HG02885 (cell line): Measurements from ENCODE around the gene ZNF407.

Source experiments
- ATAC-seq: cut with Tn5 transposase; IDR thresholded peaks from one replicate; pipeline ENCODE4 v1.9.1; 2021; ENCODE audit warnings: mild to moderate bottlenecking; ENCODE audit not compliant: unreplicated experiment, poor library complexity

Gene ZNF407

DNA sequence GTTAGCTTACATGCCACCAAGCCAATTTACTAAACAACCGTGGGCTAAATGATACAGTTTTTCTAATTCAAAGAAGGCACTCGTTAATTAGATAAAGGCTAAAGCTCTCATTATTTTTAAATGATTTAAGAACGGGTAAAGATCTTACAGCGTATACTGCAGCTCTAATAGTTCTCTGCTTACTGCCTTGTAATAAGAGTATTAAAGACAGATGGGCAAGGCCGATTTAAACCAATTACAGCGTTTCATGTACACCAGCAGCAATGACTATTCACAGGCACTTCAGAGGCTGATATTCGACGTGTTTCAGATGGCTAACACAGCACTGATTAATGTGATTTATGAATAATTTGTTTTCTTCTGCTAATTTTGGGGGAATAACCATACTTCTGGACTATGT, 259.3 kb downstream of the ZNF407 start:
- no peak for ATAC-seq

DNA sequence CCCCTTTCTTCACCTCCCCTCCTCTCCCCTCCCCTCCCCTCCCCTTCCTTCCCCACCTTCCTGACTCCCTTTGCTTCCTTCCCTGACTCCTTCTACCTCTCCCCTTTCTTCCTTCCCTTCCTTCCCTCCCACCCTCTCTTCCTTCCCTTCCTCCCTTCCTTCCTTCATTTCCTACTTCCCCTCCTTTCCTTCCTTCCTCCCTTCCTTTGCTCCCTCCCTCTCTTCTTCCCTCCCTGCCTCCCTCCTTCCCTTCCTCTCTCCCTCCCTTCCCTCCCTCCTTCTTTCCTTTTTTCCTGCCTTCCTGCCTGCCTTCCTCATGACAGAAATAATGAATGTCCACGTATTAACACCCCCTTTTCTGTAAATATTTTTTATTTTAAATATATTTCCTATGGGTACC, 260.2 kb downstream of the ZNF407 start:
- ATAC-seq = no peak

DNA sequence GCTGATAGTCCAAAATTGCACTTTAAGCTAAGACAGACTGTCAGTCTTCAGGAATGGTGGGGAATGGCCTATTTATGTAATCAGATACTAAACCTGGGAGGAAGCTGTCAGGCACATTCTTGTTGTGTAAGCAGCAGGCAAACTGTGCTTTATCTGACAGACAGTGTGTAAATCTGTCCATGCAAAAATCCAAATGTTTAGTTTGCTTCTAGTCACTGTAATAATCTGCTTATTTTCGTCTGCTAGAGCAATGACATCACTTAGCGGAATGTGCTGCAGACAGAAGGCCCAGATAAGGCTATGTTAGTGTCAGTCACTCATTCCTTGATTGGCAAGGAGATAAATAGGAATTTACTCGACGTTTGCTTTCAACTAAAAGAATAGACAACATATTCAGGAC, 263.5 kb downstream of the ZNF407 start:
- ATAC-seq = no peak

DNA sequence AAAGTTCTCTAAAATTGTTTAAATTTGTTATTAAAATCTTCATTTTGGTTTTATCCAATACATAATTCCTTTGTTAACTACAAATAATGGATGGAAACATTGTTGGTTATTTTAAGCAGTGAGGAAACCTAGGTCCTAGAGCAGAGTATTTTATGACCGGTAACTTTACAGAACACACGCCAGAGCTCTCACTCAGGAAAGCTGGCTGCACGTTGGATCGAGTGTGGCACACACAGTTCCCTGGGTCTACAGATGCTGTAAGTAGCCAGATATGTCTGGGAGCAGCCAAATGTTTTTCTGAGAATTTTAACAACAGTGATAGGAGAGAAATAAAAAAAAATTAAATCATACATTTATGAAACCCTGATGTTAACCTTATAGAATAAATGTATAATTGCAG, 264.4 kb downstream of the ZNF407 start:
- ATAC-seq = no peak

DNA sequence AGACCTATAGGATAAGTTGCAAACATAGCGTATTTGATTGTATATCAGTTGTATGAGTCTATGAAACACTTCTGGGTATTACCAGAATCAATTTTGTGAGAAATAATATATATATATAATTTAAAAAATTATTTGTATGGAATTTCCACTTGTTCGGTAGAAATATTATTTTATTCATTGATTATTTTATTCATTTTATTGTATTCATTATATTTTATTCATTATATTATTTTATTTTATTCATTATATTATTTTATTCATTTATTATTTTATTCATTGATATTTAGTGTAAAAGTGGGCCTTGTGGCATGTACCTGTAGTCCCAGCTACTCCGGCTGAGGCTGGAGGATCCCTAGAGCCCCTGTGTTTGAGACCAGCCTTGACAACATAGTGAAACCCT, 268.9 kb downstream of the ZNF407 start:
- ATAC-seq = no peak

DNA sequence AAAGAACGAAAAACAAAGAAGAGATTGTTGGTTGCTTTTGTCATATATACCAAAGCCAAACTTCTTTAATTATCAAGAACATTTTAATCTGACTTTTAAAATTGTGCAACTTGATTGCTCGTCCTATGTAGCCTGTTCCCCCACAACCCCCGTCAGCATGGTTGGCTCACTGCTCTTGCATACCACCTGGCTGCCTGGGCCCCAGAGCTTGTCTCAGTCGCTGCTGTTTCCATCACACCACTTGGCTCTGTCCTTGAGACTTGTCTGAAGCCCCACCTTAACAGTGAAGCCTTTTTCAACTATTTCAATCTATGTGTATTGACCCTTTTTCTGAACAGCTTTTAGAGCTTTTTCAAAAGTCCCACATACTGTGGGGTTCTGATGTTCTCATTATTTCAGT, 270.8 kb downstream of the ZNF407 start:
- ATAC-seq = no peak

DNA sequence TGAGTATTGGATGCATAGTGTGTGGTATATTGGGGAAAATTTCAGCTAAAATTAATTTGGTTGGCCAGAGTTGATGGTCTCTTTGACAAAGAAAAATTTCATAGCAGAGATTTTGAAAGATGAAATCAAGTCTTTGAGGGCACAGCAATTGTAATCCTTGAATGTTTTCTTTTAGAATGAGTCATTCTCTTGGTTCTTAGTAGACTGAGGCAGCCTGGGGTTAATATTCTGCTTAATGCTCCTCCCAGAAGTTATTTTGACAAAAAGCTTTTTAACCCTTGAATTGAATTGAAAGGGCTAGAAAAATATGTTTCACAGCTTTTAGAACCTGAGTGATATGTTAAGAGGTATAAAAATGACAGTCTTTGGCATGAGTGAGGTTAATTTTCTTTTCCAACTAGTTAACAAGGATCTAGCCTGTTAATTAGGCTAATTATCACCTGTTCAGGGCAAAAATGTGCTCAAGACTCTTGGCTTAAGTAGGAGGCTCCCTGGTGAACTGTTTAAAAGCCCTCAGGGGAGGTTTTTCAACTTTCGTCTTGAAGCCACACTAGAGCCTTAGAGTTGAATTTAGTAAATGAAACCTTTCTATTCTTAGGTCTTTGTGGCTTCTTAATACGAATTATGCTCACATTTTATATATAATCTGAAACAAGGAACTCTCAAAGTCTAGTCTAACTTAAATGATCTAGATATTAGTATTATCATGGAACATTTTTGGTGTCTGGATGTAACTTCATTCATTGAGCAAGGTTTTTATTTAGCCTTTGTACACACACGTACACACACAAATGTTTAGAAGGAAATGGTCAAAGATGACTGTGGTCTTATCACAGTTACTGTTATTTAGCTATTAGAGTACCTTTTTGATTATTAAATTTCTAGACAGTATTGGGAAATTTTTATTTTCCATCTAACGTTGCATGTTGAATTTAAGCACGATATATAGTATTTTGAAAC, 272.5 kb downstream of the ZNF407 start:
- peak; percentile 96 for ATAC-seq

DNA sequence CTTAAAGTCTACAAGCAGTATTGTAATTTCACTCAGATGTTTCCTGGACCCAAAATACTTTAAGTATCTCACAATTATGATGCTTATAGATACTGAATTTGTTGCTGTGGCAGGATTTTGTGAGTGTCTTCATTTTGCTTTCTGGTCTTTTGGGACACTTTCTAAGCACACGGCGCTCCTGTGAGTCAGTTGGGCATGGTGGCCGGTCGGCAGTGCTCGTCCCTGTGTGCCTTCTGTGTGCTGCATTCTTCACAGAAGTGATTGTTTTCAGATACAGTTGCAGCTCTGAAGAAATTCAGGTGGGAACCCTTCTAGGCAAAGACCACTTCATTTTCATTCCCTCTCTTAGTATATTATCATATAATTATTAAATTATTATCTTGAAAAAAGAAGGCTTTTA, 273.3 kb downstream of the ZNF407 start:
- peak; percentile 13 for ATAC-seq

DNA sequence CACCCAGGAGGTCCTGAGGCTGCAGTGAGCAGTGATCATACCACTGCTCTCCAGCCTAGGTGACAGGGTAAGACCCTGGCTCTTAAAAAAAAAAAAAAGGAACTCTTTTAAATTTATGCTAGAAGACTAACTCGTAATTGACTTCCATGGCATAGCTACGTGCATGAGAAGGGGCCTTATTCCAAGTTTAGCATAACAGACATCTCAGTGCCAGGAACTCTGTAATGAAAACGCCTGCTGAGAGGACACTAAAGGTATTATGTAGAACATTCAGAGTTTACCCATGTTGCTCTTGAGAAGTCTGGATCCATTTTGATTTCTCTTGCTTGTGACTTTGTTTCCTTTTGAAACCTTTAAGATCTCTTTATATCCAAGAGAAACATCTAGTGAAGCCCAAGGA, 276.0 kb downstream of the ZNF407 start:
- ATAC-seq = no peak

DNA sequence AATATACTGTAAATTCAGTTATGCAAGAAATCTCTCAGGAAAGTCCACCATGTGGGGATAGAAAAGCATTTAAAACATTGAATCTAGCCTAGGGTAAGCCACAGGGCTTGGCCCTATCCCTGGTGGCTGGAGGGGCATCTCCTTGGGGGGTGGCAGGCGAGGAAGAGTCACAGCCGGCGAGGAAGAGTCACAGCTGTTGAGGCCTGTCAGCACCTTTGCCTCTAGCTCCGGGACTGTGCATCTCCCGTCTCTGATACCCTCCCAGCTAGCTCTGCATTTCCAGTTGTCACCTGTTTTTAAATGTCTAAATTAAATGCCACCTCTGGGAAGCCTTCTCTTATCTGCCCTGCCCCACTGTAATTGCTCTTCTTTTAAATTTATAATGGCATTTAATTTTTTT, 276.7 kb downstream of the ZNF407 start:
- ATAC-seq = no peak

DNA sequence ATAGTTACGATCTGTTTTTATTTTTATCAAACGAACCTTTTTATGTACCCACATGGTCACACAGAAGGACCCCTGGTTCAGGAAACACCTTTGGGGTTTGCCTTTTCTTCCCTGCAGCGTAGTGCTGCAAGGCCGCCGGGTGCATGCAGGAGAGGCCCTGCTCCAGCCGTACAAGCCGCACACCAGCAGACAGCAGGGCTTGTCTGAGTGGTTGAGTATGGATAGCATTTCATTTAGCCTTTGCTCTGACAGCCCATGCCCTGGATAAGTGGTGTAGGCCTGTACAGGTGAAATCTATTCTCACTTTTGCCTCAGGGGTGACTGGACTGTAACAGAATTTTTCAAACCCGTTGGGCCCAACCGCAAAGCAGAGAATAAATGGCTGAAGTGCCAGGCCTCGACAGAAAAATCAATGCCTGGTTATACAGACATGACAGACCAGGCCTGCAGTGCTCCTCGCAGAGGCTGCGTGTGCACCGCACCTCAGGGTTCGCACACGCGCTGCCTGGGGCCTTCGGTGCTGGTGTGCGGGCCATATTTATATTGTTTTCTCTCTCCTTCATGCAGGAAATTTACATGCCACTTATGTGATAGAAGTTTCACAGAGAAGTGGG, 279.1 kb downstream of the ZNF407 start:
- ATAC-seq = no peak

DNA sequence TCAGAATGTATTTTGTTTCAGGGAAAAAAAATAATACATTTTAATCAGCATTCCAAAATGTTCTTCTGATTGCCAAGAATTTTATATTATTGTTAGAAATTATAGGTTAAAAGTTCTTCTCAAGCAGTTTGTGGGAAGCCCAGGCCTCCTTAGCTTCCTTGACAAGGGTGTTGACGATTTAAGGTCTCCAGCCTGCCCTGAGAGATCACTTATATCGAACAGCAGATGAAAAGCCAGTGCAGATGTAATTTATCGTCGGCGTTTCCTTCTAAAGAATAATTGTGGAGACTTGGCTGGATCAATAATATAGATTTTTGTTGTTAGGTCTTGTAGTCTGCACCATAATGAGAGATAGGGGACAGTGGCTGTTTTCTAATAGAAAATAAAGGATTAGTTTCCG, 280.6 kb downstream of the ZNF407 start:
- no peak for ATAC-seq

DNA sequence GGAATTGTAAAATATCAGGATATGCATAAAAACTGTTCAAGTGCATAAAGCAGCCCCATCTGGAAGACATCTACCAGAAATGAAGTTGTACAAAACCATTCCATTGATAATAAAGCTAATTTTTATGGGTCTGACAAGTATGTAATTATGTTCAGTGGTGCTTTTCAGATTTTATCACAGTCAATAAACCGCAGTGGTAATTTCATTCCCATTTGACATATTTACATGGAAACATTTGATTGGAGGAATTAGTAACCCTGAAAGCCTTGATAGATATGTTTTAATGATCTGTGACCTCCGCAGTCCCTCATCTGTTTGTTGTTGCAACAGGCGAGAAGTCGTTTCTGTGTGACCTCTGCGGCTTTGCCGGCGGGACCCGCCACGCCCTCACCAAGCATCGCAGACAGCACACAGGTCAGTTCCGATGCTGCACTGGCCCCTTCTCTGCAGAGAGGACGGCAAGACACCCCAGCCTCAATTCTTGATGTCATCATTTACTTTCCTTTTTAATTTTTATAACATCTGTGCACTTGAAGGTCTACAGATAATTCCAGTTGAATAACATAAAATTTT, 283.1 kb downstream of the ZNF407 start:
- no peak for ATAC-seq

DNA sequence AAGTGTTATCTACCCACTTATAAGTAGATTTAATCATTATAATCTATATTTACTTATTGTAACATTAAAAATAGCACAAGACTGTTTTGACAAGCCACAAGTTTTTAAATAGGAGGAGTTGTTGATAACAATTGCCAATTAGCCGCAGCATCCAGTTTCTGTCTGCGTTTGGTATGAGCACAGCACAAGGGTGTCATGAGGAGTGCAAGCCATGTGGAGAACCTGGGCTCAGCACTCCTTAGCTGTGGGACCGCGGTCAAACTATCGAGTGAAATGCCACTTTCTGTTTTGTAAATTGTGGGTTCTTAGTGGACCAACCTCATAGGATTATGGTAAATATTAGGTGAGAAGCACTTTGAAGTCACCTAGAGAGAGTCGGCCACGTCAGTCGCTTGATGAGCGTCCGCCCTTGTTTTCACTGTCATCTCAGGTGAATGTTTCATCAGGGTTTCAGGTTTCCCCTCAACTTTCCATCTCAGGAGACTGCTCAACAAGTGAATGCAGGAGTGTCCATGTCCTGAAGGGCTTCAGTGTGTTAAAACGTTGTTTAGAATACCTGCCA, 294.5 kb downstream of the ZNF407 start:
- no peak for ATAC-seq

DNA sequence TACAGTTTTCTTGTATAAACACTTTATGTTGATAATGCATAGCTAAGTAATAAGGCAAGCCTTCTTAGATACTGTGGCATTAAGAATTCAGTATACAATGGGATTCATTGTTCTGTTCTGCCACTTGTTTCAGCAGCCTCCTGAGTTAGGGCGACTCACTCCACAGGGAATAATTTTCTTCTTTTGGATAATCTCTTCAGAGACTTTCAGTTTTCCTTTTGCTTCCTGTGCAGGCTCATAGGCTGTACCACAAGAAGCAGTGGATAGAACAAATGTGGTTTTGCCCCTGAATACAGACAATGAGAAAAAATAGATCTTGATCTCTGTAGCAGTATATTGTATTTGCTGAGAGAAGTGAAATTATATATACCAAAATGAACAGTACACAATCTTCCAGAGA, 298.0 kb downstream of the ZNF407 start:
- no peak for ATAC-seq

DNA sequence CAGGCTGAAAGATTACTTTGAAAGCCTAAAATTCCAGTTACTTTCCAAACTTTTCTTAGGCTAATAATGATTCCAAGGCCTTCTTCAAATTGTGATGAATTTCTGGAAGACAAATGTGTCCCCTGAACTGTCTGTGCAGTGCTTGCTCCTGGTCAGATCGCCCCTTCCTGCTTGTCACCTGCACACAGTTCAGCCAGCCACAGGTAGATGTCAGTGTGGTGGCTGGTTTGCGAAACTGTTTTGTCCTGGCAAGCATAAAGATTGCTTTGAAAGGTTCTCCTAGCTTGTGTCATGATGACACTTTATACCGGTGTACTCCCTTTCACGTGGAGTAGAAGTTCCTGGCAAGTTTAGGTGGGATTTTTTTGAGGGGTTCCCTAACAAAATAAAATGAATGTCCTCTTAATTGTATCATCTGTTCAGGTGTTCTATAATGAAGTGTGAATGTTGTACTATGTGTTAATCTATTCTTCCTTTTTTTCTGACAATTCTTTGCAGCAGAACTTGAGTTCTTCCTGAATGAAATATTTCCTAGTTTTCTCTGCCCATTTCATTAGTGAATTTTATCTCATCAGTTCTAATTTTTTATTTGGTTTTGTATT, 298.8 kb downstream of the ZNF407 start:
- peak; percentile 83 for ATAC-seq

DNA sequence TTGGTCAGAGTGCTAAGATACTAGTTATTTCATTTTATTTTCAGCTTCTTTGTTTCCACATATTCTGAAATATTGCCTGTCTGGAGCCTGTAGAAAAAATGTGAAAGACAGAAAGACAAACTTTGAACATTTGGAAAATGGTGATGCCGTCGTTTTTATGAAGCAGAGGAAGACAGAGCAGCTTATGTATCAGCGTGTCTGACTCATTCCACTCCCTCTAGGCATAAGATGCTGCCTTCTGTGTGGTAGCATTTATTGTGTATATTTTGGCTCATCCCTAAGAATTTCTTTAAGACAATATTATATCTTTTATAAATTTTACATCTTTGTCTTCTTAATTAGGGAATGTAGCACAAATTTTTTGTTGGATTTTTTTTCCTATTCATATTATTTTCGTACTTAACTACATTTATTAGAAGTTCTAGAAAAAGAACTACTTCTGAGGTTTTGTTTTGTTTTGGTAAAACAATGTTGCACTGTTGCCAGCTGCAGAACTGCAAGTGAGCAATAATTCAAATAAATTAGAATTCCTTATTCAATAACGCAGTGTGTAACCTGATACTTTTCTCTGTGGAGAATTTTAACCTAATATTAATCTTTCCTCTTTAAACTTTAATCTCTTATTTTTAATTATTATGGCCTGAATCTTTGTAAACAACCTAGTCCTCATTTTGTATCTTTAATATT, 300.4 kb downstream of the ZNF407 start:
- no peak for ATAC-seq

DNA sequence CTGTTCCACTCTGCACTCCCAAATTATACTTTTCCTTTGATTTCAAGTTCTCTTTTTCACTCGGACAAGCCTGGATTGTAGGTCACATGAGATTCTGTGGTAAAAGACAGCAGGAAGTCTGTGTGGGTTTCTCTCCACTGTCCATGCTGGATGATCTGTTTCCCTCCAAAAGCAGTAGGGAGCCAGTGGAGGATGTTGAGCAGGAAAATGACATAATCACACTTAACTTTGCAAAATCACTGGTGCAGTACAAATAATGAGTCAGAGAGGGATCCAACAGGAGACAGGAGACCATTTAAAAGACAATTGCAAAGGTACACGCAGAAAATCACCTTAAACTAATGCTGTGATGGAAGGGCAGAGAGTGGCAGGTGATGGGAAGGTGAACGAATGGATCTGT, 301.3 kb downstream of the ZNF407 start:
- no peak for ATAC-seq

DNA sequence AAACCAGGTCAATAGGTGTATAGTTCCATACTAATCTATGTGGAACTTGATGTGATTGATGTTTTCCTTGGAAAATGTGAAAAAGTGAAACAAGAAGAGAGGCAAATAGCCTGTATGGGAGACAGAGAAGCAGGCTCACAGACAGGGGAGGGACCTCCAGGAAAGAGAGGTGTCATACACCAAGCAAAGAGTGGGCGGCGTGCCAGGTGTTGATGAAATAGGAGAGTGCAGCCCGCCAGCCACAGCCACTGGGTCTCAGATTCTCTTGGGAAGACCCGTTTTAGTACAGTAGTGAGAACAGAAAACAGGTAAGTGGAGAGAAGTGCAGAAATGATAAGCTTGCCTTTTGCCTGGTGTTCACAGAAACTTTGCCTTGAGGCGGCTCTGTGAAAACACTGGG, 301.9 kb downstream of the ZNF407 start:
- no peak for ATAC-seq
